ENCODE data around the gene SSMEM1. TPM values are rescaled to one million over a fixed set of nuclear protein-coding genes. Genes with fewer than 3 reads are reported as not detected.
"Not testable (repeated sequence)": the region's sequence is repeated elsewhere in the genome, so short reads cannot be mapped to it uniquely, and the experiment has no call there.

SSMEM1 gene
- total and polyA plus RNA-seq, 8 donors = 0.18 TPM; not detected in 7

DNA sequence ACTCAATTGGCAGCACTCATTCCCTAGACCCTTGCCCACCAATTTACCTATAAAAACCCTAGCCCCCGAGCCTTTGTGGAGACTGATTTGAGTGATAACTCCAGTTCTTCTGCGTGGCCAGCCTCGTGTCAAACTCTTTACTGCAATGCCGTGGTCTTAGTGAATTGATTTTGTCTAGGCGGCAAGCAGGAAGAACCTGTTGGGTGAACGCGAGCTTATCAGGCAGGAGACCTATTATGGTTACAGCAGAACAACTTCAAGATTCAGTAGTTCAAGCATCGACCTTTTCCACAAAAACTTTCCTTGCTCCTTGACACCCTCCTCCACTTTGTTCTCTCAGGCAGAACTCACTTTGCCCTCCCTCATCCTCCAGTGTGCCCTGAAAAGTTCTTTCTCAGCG, 12.2 kb downstream of the SSMEM1 start:
- no peak for TF ChIP-seq CTCF (IDR thresholded peaks at IDR 0.05)
- ATAC-seq (no peak), DNase-seq (peak in 1 of 4 donors; percentile 28)
- Histone ChIP-seq H3K9me3 (no peaks in the 10 kb centered on the region), H3K4me3 (no peak overlapping the region), H3K4me1 (no peaks in the 10 kb centered on the region), H3K36me3 (no peaks in the 10 kb centered on the region), H3K27me3 (peaks cover 0 to 1% of the 10 kb centered on the region in 2 donors), H3K27ac (no peak overlapping the region)
- intact Hi-C loops (cut with DNase I) = no loop called here

DNA sequence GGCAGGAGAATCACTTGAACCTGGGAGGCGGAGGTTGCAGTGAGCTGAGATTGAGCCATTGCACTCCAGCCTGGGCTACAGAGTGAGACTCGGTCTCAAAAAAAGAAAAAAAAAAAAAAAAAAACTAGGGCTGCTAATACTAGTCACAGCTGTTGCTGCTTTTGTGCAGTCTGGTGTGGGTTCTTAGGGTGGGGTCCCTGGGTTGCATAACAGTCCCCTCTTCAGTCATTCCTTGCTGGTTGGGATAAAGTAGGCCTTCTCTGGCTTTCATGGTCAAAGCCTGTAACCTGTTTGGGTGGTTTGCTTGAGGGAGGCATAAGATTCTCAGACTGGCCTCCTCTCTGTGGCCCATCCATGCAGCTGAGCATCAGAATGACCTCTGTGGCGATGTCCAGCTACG, 14.1 kb downstream of the SSMEM1 start:
- DNase-seq (no peak), ATAC-seq (no peak)
- Histone ChIP-seq H3K4me1 (no peaks in the 10 kb centered on the region), H3K27ac (no peak overlapping the region), H3K27me3 (no peaks in the 10 kb centered on the region), H3K4me3 (no peak overlapping the region), H3K36me3 (no peaks in the 10 kb centered on the region), H3K9me3 (no peaks in the 10 kb centered on the region)
- no peak for TF ChIP-seq CTCF (IDR thresholded peaks at IDR 0.05)
- intact Hi-C loops (cut with DNase I) = no loop called here

- no peaks in the 10 kb centered on the region for H3K9me3 ChIP-seq
- H3K27me3 ChIP-seq = no peaks in the 10 kb centered on the region
- intact Hi-C loops (cut with DNase I) = no loop called here
- no peaks in the 10 kb centered on the region for H3K36me3 ChIP-seq
- H3K27ac ChIP-seq = no peak overlapping the region
- DNase-seq = no peak
- no peaks in the 10 kb centered on the region for H3K4me1 ChIP-seq
- no peak overlapping the region for H3K4me3 ChIP-seq
- no peak for ATAC-seq
- no peak for TF ChIP-seq CTCF (IDR thresholded peaks at IDR 0.05)
These were observed 16.0 kb downstream of the SSMEM1 start for GRCh38 chr7:130223646-130224045.

DNA sequence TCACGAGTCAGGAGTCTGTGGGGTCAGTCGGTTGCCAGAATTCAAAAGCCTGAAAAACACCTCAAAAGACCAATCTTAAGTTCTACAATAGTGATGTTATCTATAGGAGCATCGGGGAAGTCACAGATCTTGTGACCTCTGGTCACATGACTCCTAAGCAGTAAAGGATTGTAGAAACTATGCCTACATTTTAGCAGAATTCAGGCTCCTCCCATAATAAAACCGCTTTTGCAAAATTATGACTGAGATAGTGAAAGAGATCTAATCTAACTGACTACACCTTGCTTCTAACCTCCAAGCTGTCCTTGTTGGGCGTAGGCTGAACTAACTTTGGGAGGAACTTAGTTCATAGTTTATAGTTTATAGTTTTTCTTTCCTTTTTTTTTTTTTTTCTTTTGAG, 16.6 kb downstream of the SSMEM1 start:
- intact Hi-C loops (cut with DNase I) = no loop called here
- ATAC-seq (no peak), DNase-seq (no peak)
- H3K36me3 ChIP-seq = no peaks in the 10 kb centered on the region
- no peak overlapping the region for H3K27ac ChIP-seq
- no peaks in the 10 kb centered on the region for H3K4me1 ChIP-seq
- TF ChIP-seq CTCF (IDR thresholded peaks at IDR 0.05) = no peak
- H3K9me3 ChIP-seq = no peaks in the 10 kb centered on the region
- no peaks in the 10 kb centered on the region for H3K27me3 ChIP-seq
- no peak overlapping the region for H3K4me3 ChIP-seq

DNA sequence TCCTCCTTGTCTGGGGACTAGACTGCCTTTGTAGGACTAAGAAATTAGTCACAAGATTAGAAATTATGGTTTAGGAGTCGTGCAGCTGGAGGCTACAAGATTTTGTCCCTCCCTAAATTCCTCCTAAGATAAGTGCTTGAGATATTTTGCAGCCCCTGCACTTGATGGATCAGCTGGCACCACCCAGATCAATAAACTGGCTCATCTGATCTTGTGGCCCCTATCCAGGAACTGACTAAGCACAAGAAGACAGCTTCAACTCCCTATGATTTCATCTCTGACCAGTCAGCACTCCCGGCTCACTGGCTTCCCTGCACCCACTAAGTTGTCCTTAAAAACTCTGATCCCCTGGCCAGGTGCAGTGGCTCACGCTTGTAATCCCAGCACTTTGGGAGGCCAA, 17.3 kb downstream of the SSMEM1 start:
- DNase-seq; intact Hi-C loops (cut with DNase I); H3K36me3 ChIP-seq; H3K27me3 ChIP-seq; H3K4me3 ChIP-seq; H3K4me1 ChIP-seq; ATAC-seq; H3K27ac ChIP-seq; H3K9me3 ChIP-seq: not testable (repeated sequence)

GRCh38 chr7:130226333-130226732, 18.7 kb downstream of the SSMEM1 start:
- H3K4me3 ChIP-seq = no peak overlapping the region
- H3K9me3 ChIP-seq = no peaks in the 10 kb centered on the region
- H3K27me3 ChIP-seq = no peaks in the 10 kb centered on the region
- ATAC-seq = no peak
- intact Hi-C loops (cut with DNase I) = no loop called here
- TF ChIP-seq CTCF (IDR thresholded peaks at IDR 0.05) = no peak
- no peak for DNase-seq
- H3K4me1 ChIP-seq = no peaks in the 10 kb centered on the region
- H3K36me3 ChIP-seq = no peaks in the 10 kb centered on the region
- H3K27ac ChIP-seq = no peak overlapping the region

Measured in left lung (tissue), 10 donors.